ENCODE results near the gene NMNAT2. TPM values are rescaled to one million over a fixed set of nuclear protein-coding genes. Genes with fewer than 3 reads are reported as not detected.

NMNAT2 gene
- total and polyA plus RNA-seq, 2 of the 4 experiments (the other 2 are of a cell fraction) = 0.36 to 2.4 TPM

DNA sequence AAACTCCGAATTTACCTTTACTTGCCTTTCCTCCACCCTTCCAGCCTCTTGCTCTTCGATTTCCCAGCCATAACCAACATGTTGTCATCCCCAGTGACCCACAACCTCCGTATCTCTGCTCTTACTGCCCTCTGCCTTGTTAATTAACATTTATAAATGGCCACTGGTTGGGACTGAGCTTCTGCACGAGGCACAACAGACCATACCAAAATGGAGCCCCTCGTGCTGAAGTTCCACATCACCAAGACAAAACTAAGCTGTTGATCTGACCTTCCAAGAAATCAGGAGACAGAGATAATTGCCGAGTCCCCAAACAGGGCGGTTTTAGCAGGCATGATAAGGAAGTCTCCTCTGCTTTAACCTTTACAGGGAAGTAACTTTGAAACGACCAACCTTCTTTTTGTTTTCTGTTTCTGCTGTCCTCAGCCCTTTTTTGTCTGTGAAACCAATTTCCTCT lies 71.9 kb downstream of the NMNAT2 start:
- Histone ChIP-seq H2BK120ac (ENCODE audit: low read depth, low read length) (no peak overlapping the region), H4K5ac (ENCODE audit: low read depth, low read length) (no peak overlapping the region), H3K56ac (ENCODE audit: extremely low read depth, insufficient read depth, low read length) (no peak overlapping the region), H3K4me2 (ENCODE audit: low read depth, low read length) (no peak overlapping the region), H3K9me1 (ENCODE audit: insufficient read depth, low read length) (no peaks in the 10 kb centered on the region; the same call in 1 of the 2 replicates), H3K36me3 (ENCODE audit: control insufficient read depth, insufficient read depth, low read length) (no peaks in the 10 kb centered on the region), H4K91ac (ENCODE audit: insufficient read depth, low read depth, low read length) (no peak overlapping the region), H2AK9ac (replicated peaks; ENCODE audit: low read depth, low read length, poor library complexity) (no peak overlapping the region), H3K4me3 (ENCODE audit: insufficient read depth, low read depth, low read length) (no peak overlapping the region), H3K4me1 (ENCODE audit: control insufficient read depth, insufficient read depth, low read length) (no peaks in the 10 kb centered on the region), H3K4ac (ENCODE audit: low read depth, low read length) (no peak overlapping the region), H3K14ac (replicated peaks; ENCODE audit: low read depth, low read length) (no peak overlapping the region), H3K23ac (ENCODE audit: low read depth, low read length) (no peak overlapping the region), H3K9ac (ENCODE audit: low read depth, low read length) (no peak overlapping the region), H3K27ac (ENCODE audit: insufficient read depth, low read length) (no peak overlapping the region), H4K20me1 (ENCODE audit: insufficient read depth, low read length) (no peaks in the 10 kb centered on the region), H2AFZ (replicated peaks; ENCODE audit: low read length, poor library complexity) (no peak overlapping the region), H3K9me3 (ENCODE audit: control insufficient read depth, insufficient read depth, low read length) (no peaks in the 10 kb centered on the region), H4K8ac (ENCODE audit: low read depth in 2 of 2, low read length in 2 of 2) (no peak overlapping the region), H3K79me1 (ENCODE audit: low read depth in 1 of 2, low read length in 2 of 2) (no peaks in the 10 kb centered on the region), H2BK5ac (ENCODE audit: low read depth, low read length, poor library complexity, severe bottlenecking) (no peak overlapping the region), H2BK15ac (ENCODE audit: low read depth, low read length) (no peak overlapping the region), H2BK20ac (ENCODE audit: low read depth, low read length) (no peak overlapping the region), H3K27me3 (ENCODE audit: control insufficient read depth, insufficient read depth, low read length) (peaks cover 31% of the 10 kb centered on the region), H2AK5ac (ENCODE audit: low read depth, low read length) (no peak overlapping the region), H3K18ac (ENCODE audit: low read depth, low read length) (no peak overlapping the region)
- BruUV-seq (replicated peaks) = no TSS peak
- ChIA-PET POLR2A (ENCODE audit: unreplicated experiment) (no interaction called here), CTCF (no interaction called here)
- dilution Hi-C loops (cut with HindIII; ENCODE audit: low sequenced_read_pairs, unreplicated experiment) = no loop called here
- 60% methylated on average over 1 of the region's 8 CpGs; no CpG with 5 or more reads in 1 of the 2 experiments for WGBS, 2 experiments (ENCODE audit: extremely low coverage in 2 of 2, insufficient read length in 1 of 2)
- TF ChIP-seq MAZ (IDR thresholded peaks at IDR 0.05; ENCODE audit: borderline replicate concordance, low read depth, low read length) (no peak), RFX5 (IDR thresholded peaks at IDR 0.05; ENCODE audit: low read depth, low read length) (no peak), RCOR1 (IDR thresholded peaks at IDR 0.05; ENCODE audit: insufficient replicate concordance, low read length) (no peak), CEBPB (IDR thresholded peaks at IDR 0.05; ENCODE audit: low read depth, low read length) (no peak)
- intact Hi-C loops (cut with micrococcal nuclease) = no loop called here
- DNase-seq (no peak), ATAC-seq (ENCODE audit: low read depth) (no peak)
- in situ Hi-C loops (cut with MboI; ENCODE audit: low sequenced_read_pairs) = no loop called here

Measured in IMR-90 (cell line).